ENCODE measurements around the gene EIF4G2.
"Not testable (repeated sequence)": the region's sequence is repeated elsewhere in the genome, so short reads cannot be mapped to it uniquely, and the experiment has no call there.

Gene EIF4G2

DNA sequence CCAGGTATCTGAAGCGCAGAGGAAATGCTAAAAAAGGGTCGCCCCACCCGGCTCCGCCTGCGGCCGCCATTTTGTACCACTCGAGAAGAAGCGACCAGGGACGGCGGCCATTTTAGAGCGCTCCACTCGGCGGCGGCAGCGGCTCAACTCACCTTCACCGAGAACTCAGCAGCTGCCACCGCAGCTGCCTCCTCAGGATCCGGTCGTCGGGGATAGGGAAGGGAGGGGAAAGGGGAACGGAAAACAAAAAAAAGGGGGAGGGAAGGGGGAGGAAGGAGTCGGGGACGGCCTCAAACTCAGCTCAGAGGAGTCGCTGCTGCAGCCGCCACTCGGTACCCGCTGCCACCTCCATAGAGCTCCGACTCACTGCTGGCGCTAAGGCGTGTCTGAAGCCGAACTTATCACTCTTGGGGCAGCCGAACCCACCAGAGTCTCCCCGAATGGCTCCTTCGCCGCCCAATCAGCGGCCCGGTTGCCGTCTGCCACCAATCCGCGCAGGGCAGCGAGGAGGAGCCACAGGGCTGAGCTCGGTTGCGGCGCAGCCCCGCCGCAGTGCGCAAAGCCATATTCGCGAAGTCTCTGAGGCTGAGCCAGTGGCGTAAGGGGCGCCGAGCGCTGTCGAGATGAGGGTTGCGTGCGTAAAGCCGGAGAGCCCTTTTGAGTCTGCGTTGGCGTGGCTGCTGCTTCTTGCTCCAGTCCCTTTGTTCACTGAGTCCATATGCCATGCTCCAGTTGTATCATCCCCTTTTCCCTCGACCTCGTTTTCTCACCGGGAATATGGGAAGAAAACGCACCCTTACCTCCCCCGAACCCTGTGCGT, at the start of gene EIF4G2:
EIF4G2 (minus strand) TSS at position 374 of the 820 bp plus-strand sequence.
- peak; percentile 90 for DNase-seq

- DNase-seq: peak; percentile 90
Measured at GRCh38 chr11:10857709-10858438, 49.1 kb upstream of the EIF4G2 start, which contains the start of gene ZBED5. Gene ZBED5, minus strand, starts transcription at chr11:10858053. Its CDS starts 3,108 bp downstream, at chr11:10854945.

GRCh38 chr11:10857459-10857708, 48.7 kb upstream of the EIF4G2 start:
- no peak for DNase-seq

DNA sequence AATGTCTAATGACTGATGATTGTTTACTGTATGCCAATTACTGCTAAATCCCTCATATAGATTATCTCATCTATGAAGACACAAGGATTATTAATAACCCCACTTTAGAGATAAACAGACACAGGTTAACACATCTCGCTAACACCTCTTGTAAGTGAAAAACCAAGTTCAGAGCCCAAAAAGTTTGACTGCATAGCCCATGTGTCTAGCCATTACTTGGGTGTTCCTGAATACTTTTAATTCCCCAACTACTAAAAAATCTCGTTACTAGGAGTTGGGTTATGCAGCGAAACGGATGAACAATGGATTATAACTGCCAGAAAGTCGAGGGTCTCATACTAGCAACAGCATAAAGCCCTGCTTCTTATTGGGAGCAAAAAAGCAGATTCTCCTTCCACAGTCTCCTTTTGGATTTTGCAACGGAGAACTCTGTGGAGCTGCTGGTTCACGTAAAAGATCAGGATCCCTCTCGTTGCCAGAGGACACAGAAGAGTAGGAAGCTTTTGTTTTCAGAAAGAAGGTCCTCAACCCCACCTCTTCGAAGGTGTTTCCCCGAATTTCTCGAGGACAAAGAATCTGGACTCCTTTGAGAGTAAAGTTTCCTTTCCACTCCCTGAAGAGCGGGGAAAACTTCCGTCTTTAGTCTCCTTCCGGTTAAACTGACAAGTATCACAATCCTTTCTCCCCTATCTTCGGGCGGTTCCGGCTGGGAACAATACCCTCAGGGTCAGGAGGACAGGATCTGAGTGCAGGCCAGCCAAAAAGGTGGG, 48.1 kb upstream of the EIF4G2 start:
- no peak for DNase-seq

DNA sequence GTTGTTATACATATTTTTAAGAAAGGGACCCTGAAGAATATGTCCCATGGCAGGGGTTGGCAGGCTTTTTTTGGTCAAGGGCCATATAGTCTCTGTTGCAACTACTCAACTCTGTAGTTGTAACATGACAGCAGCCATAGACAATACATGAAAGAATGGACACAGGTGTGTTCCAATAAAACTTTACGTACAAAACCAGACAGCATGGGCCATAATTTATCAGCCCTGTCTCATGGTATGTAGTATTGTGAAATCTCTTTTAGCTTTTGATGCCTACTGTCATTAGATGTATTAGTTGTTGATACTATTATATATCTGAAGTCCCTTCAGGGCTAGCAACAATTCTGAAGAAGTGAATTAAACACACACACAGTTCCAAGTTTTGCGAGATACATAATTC, 46.6 kb upstream of the EIF4G2 start:
- no peak for DNase-seq

GRCh38 chr11:10847960-10848860, 39.5 kb upstream of the EIF4G2 start:
- DNase-seq: no peak

GRCh38 chr11:10846660-10847059, 37.9 kb upstream of the EIF4G2 start:
- no peak for DNase-seq

- no peak for DNase-seq
Measured at GRCh38 chr11:10845589-10845988, 36.9 kb upstream of the EIF4G2 start.

GRCh38 chr11:10844796-10845195, 36.1 kb upstream of the EIF4G2 start:
- no peak for DNase-seq

- DNase-seq: no peak
Measured at GRCh38 chr11:10844356-10844755, 35.6 kb upstream of the EIF4G2 start.

- no peak for DNase-seq
Measured at GRCh38 chr11:10838881-10839280, 30.2 kb upstream of the EIF4G2 start.

DNA sequence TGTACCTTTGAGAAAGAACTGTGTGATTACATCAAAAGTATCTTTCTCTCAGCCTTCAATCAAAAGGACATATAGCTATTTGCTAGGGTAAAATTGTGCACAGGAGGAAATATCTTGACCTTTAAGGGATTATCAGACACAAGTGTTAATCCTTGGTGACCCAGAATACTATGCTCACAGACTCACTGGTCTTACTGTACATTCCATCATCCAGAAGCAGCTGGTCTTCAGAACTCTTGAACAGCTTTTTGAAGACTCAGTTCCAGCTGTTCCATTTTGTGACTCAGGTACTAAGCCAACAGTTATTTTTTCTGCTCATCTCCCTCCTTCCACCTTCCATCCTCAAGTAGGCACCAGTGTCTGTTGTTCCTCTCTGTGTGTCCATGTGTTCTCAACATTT, 29.4 kb upstream of the EIF4G2 start:
- DNase-seq: no peak

- not testable (repeated sequence) for DNase-seq
Measured at GRCh38 chr11:10836884-10837283, 28.2 kb upstream of the EIF4G2 start.

GRCh38 chr11:10829139-10829538, 20.4 kb upstream of the EIF4G2 start:
- DNase-seq: no peak

DNA sequence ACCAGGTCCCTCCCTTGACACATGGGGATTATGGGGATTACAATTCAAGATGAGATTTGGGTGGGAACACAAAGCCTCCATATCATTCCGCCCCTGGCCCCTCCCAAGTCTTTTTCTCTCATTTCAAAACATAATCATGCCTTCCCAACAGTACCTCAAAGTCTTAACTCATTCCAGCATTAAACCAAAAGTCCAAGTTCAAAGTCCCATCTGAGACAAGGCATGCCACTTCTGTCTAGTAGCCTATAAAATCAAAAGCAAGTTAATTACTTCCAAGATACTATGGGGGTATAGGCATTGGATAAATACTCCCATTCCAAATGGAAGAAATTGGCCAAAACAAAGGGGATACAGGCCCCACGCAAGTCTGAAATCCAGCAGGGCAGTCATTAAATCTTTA, 19.7 kb upstream of the EIF4G2 start:
- DNase-seq: no peak

- DNase-seq: no peak
Measured at GRCh38 chr11:10824888-10825287, 16.2 kb upstream of the EIF4G2 start.

DNA sequence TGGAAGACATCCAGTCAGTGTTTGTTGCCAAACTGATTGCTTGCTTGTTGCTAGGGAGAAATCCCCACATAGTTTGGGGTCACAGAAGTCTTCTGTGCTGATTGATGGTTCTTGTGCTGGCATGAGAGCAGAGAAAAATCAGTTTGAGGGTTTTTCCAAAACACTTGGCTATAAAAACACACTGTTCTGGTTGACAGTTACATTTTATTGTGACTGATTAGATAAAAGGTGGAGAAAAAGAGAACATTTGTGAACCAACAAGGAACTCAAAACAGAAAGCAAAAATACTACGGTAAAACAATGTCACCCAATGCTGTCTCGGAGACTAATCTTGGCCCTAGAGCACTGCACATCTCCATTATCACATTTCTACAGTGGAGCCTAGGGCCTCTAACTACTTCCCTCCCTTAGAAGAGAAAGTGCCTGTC, 14.4 kb upstream of the EIF4G2 start:
- DNase-seq: no peak

DNA sequence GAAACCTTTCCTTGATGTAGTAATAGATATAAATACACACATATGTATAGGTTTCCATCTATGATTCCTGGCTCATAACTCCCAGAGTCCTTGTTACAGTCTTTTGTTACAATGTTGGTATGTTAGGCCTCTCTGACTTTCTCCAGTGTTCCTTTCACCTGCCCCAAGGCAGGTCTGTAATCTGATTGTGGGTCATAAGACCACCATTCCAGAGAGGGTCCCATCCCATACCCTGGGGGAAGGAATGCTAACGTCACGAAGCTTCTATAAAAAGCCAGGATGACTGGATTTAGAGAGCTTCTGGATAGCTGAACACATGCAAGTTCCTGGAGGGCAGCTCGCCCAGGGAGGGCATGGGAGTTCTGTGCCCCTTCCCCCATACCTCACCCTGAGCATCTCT, 13.8 kb upstream of the EIF4G2 start:
- DNase-seq: not testable (repeated sequence)

- DNase-seq: no peak
Measured at GRCh38 chr11:10818594-10818993, 9.9 kb upstream of the EIF4G2 start.

DNA sequence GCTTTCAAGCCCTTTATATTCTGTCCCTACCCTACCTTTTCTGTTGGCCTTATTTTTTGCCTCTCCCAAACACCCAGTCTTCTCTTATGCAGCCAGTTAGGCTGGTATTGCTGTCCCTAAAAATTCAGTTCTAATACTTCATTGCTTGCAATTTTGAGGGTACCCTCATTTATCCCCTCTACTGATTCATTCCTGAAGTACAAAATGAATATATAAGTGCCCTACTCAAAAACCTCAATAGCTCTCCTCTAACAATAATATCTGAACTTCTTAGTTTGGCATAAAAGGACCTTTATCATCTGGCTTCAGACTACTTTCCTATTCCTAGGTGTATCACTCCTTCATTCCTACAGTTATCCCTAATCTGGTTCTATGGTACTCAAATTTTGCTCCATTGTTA, 5.2 kb upstream of the EIF4G2 start:
- DNase-seq: no peak

GRCh38 chr11:10809373-10810160, 841 bp upstream of the EIF4G2 start:
- DNase-seq: no peak

DNA sequence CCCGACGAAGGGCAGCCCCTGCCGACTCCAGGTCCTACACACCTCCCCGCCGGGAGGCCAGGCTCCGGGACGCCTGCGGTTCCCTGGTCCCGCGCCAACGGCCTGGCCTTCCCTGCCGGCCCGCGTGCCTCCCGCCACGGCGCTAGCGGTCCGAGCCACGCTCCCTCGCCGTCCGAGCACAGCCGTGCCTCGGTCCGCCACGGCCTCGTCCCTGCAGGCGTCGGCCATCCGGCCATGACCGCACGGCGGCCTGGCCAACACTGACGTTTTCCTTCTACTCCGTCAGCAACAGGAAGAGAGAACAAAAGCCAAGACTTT, 532 bp downstream of the EIF4G2 start:
- DNase-seq: no peak
